HEK293 (cell line): ENCODE measurements around the gene ROR2.

Experiments used
- CTCF ChIP-seq: fragments of 450-650 bp; formaldehyde crosslinking; IDR thresholded peaks from 2 replicates; pipeline ENCODE4 v1.5.1; 2016; ENCODE audit warnings: missing biosample characterization, missing genetic modification characterization
- PBX3 ChIP-seq: sonication (generic); formaldehyde crosslinking; IDR thresholded peaks from 2 replicates; pipeline ENCODE4 v1.8.1; 2022; ENCODE audit warnings: mild to moderate bottlenecking, moderate library complexity, missing genetic modification reagents
- SETDB1 ChIP-seq: IDR thresholded peaks from one replicate; pipeline ENCODE4 v1.6.1; 2017; ENCODE audit warnings: mild to moderate bottlenecking, low read length, moderate library complexity, mixed read lengths; ENCODE audit not compliant: insufficient read length
- TSHZ1 ChIP-seq: fragments of 450-650 bp; formaldehyde crosslinking; IDR thresholded peaks from 2 replicates; pipeline ENCODE4 v1.5.1; 2016; ENCODE audit warnings: missing biosample characterization, missing genetic modification characterization, borderline replicate concordance
- ZBTB1 ChIP-seq: fragments of 450-650 bp; formaldehyde crosslinking; IDR thresholded peaks from 2 replicates; pipeline ENCODE4 v1.5.1; 2016; ENCODE audit warnings: missing biosample characterization, missing genetic modification characterization
- ZBTB44 ChIP-seq: fragments of 450-650 bp; IDR thresholded peaks from 2 replicates; pipeline ENCODE4 v1.5.1; 2018; ENCODE audit warnings: missing biosample characterization, mild to moderate bottlenecking, missing genetic modification characterization
- ZBTB49 ChIP-seq: fragments of 450-650 bp; formaldehyde crosslinking; IDR thresholded peaks from 2 replicates; pipeline ENCODE4 v1.5.1; 2016; ENCODE audit warnings: missing biosample characterization, missing genetic modification characterization, low read depth
- ZIC2 ChIP-seq: fragments of 450-650 bp; formaldehyde crosslinking; IDR thresholded peaks from 2 replicates; pipeline ENCODE4 v1.5.1; 2016; ENCODE audit warnings: missing biosample characterization, missing genetic modification characterization
- ZNF138 ChIP-seq: fragments of 450-650 bp; formaldehyde crosslinking; IDR thresholded peaks from 2 replicates; pipeline ENCODE4 v1.5.1; 2016; ENCODE audit warnings: missing biosample characterization, missing genetic modification characterization, borderline replicate concordance
- ZNF350 ChIP-seq: fragments of 450-650 bp; formaldehyde crosslinking; IDR thresholded peaks from 2 replicates; pipeline ENCODE4 v1.5.0; 2017; ENCODE audit warnings: missing biosample characterization, mild to moderate bottlenecking, missing genetic modification characterization

- no peak for TF ChIP-seq TSHZ1
- no peak for TF ChIP-seq CTCF (tag by site-specific recombination)
- TF ChIP-seq ZBTB44 = no peak
- TF ChIP-seq ZBTB49 (tag by site-specific recombination) = no peak
- TF ChIP-seq ZBTB1 (tag by site-specific recombination) = no peak
- no peak for TF ChIP-seq PBX3 (CRISPR knock-in tag)
- TF ChIP-seq ZIC2 (tag by site-specific recombination) = no peak
- no peak for TF ChIP-seq ZNF138
- TF ChIP-seq ZNF350 (tag by site-specific recombination) = no peak
- no peak for TF ChIP-seq SETDB1
Observed at GRCh38 chr9:91810286-91810905, 139.6 kb downstream of the ROR2 start.
